ENCODE data around the gene ABHD2.
"Not testable (repeated sequence)": the region's sequence is repeated elsewhere in the genome, so short reads cannot be mapped to it uniquely, and the experiment has no call there.

ABHD2 gene

DNA sequence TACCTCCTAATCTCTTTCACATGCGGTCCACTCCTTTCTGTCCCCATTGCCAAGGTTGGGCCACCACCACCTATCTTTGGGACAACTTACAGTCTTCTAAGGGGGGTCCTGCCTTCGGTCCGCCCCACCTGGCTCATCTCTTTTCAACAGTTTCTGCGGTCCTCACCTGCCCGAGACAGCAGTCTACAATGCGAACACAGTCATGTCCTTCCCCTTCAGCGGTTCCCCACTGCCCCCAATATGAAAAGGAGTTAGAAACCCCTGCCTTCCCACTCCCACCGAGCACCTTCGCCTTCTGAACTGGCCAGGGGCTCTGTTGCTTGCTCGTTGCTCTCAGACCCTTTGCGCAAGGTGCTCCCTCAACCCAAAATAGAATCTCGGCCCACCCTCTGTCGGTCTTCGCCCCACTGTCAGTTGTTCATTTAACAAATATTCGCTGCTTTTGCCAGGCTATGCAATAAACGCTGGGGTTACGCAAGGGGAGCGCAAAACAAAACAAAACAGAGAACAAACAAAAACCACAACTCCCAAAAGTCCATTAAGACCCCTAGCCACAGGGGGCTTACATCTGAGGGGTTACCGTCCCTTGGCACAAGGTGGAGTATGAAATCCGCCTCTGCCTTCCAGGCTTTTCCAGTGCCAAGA lies 154.9 kb downstream of the ABHD2 start:
- DNase-seq, result no peak

DNA sequence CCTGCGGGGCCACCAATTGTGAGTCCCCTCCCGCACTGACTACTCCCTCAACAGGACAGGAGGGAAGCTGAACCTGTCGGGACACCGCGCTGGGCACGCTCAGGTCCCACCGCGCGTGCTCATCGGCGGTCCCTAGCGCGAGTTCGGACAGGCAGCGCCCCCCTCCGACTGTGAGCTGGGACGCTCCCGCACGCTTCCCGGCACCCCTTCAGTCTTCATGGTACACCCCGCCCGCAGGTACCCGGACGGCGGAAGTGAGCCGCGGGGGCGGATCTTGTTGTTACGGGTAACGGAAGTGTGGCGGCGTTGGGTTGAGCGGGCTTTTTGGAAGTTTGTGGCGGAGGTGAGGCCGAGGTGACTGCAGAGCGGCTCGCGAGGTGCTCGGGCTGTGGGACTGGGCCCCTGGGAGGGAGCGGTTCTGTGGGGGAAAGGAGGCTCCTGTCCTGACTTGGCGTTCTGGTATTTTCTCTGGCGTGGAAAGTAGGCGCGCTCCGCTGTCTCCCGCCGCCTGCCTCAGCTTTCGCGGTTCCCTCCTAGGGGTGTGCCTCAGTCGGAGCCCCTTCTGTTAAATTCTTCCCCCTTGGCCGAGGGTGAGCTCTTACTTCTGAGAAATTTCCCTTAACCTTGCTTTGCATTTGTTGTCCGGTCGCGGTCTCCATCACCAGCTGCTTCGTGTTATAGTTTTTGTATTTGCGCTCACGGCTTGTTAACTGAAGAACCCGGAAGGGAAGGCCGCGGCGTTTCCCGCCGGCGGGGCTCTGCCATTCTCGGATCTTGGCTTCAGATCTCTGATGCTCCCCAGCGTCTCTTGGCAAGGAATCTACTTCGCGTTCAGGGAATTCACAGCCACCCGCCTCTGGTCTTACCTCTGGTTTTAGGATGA lies 155.7 kb downstream of the ABHD2 start, which contains the start of gene FANCI:
TSS of gene FANCI (plus strand) at position 289 of the 883 bp plus-strand sequence. CDS start 3,669 bp downstream, outside the sequence.
- DNase-seq, result peak; percentile 83

DNA sequence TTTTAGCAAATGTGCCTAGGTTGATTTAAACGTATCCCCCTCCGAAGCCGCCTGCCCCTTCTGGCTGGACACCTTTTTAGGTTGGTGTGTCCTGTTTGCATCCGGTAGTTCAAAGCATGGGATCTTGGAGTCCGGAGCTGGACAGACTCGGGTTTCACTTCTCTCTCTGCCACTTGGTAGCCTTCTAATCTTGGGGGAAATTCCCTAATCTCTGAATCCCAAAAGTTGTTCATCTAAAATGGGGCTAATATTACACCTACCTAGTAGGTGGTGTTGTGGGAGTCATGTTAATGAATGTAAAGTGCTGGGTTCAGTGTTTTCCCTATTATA lies 156.3 kb downstream of the ABHD2 start:
- DNase-seq, result no peak

DNA sequence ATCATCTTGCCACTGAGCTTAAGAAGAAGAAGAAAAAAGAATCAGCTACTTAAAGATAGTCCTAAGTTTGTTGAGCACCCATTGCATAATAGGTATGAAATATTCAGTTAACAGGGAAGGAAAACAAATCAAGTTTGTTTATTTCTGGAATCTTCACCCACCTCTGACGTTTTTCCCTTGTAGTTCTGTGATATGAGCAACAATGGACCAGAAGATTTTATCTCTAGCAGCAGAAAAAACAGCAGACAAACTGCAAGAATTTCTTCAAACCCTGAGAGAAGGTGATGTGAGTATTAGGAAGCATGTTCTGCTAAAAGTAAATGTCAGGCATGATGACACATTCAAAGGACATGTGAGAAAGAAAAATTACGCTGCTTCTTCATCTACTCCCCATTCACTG lies 159.2 kb downstream of the ABHD2 start:
- DNase-seq, result no peak

DNA sequence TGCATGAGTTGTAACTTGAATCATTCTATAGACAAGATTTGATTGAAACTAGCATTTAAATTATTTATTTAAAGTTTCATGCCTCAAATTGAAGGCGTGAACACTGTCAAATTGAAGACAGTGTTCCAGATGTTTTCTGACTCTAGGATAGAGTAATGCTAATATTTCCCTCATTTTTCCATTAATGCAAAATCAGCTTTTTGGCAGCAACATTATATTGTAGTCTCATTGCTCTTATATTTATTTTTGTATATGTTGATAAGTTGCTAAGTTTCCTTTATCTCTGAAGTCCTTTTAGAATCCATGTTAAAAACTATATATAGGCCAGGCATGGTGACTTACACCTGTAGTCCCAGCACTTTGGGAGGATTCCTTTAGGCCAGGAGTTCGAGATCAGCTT lies 160.3 kb downstream of the ABHD2 start:
- DNase-seq, result no peak

DNA sequence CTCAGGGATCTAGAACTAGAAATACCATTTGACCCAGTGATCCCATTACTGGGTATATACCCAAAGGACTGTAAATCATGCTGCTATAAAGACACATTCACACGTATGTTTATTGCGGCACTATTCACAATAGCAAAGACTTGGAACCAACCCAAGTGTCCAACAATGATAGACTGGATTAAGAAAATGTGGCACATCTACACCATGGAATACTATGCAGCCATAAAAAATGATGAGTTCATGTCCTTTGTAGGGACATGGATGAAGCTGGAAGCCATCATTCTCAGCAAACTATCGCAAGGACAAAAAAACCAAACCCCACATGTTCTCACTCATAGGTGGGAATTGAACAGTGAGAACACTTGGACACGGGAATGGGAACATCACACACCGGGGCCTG lies 161.9 kb downstream of the ABHD2 start:
- not testable (repeated sequence) for DNase-seq

Data from NCI-H524 treated with DMSO at 0.1 percent for 48 hours (cell line).